H1 (cell line): ENCODE measurements around the gene DIP2C. TPM values are rescaled to one million over a fixed set of nuclear protein-coding genes. Genes with fewer than 3 reads are reported as not detected.

Source experiments
- CTCF ChIA-PET: fragments of 300-600 bp; sonication (Branson Sonifier 250); formaldehyde crosslinking; loops from one replicate; lab custom pipeline; 2021; ENCODE audit not compliant: partially characterized antibody; lab: Charles Lee
- POLR2A ChIA-PET: fragments of 300-600 bp; sonication (Branson Sonifier 250); formaldehyde crosslinking; loops from one replicate; lab custom pipeline; 2021; ENCODE audit warnings: inconsistent platforms; ENCODE audit not compliant: partially characterized antibody; lab: Charles Lee
- DNase-seq, 2 experiments: peaks; one replicate each; pipeline versions ENCODE4 v3.0.0 to v3.0.0-alpha.2; 2010 to 2022; ENCODE audit warnings: low spot score in 2 of 2, low read depth in 1 of 2, mixed read lengths in 1 of 2
- FAIRE-seq: peaks from 2 replicates; lab custom pipeline; 2011; peaks lifted over from hg19 to GRCh38; lab: Jason Lieb, UNC
- H2AFZ ChIP-seq: 2 replicates; pipeline ENCODE4 v1.8.1; 2012; ENCODE audit warnings: low read length, inconsistent platforms
- H2AK5ac ChIP-seq: 2 replicates; pipeline ENCODE4 v1.6.1; 2013; ENCODE audit warnings: low read depth, low read length
- H2BK120ac ChIP-seq: replicated peaks from 2 replicates; pipeline ENCODE3; 2013; ENCODE audit warnings: low read depth, low read length, inconsistent platforms
- H2BK12ac ChIP-seq: 2 replicates; pipeline ENCODE4 v1.6.1; 2013; ENCODE audit warnings: low read depth, low read length
- H2BK15ac ChIP-seq: 2 replicates; pipeline ENCODE4 v1.6.1; 2013; ENCODE audit warnings: low read length
- H2BK20ac ChIP-seq: 2 replicates; pipeline ENCODE4 v1.6.1; 2013; ENCODE audit warnings: low read length
- H2BK5ac ChIP-seq: 2 replicates; pipeline ENCODE4 v1.6.1; 2013; ENCODE audit warnings: low read depth, low read length
- H3K14ac ChIP-seq: 2 replicates; pipeline ENCODE4 v1.6.1; 2013; ENCODE audit warnings: inconsistent platforms; ENCODE audit not compliant: insufficient read length
- H3K18ac ChIP-seq: 2 replicates; pipeline ENCODE4 v1.6.1; 2013; ENCODE audit warnings: low read length; ENCODE audit errors: extremely low read depth
- H3K23ac ChIP-seq: 2 replicates; pipeline ENCODE4 v1.6.1; 2013; ENCODE audit warnings: inconsistent platforms; ENCODE audit not compliant: insufficient read length
- H3K23me2 ChIP-seq: 2 replicates; pipeline ENCODE4 v1.6.1; 2013; ENCODE audit warnings: low read depth, low read length
- H3K27ac ChIP-seq: 2 replicates; pipeline ENCODE4 v1.6.1; 2011; ENCODE audit warnings: low read depth, low read length, inconsistent platforms
- H3K27me3 ChIP-seq, 4 experiments: replicated peaks in 1 of 4; 1 replicate in 1 of 4; 2 replicates in 3 of 4; pipeline versions ENCODE4 v1.6.1 to v1.8.1; 2011 to 2013; ENCODE audit warnings: low read length in 3 of 4, mild to moderate bottlenecking in 3 of 4, inconsistent platforms in 2 of 4, mixed read lengths in 2 of 4, moderate library complexity in 1 of 4; ENCODE audit not compliant: control insufficient read depth in 3 of 4, insufficient read depth in 3 of 4; ENCODE audit errors: extremely low read depth in 1 of 4
- H3K36me3 ChIP-seq, 4 experiments: 2 replicates each; pipeline versions ENCODE4 v1.6.1 to v1.8.1; 2011 to 2013; ENCODE audit warnings: mild to moderate bottlenecking in 4 of 4, low read length in 3 of 4, moderate library complexity in 2 of 4, control low read depth in 1 of 4, inconsistent platforms in 1 of 4; ENCODE audit not compliant: insufficient read depth in 4 of 4, control insufficient read depth in 2 of 4
- H3K4ac ChIP-seq: replicated peaks from 2 replicates; pipeline ENCODE3; 2013; ENCODE audit warnings: low read length, low read depth, mixed read lengths, inconsistent platforms; ENCODE audit not compliant: insufficient read length
- H3K4me1 ChIP-seq, 4 experiments: replicated peaks in 1 of 4; 1 replicate in 1 of 4; 2 replicates in 3 of 4; pipeline versions ENCODE4 v1.6.1 to v1.8.1; 2011 to 2013; ENCODE audit warnings: low read length in 3 of 4, inconsistent platforms in 2 of 4, mixed read lengths in 1 of 4; ENCODE audit not compliant: insufficient read depth in 4 of 4, control insufficient read depth in 3 of 4
- H3K4me2 ChIP-seq, 2 experiments: 2 replicates each; pipeline versions ENCODE4 v1.6.1 to v1.8.1; 2011 to 2013; ENCODE audit warnings: low read depth in 2 of 2, low read length in 2 of 2, control low read depth in 1 of 2, inconsistent platforms in 1 of 2, mild to moderate bottlenecking in 1 of 2; ENCODE audit not compliant: insufficient read depth in 1 of 2
- H3K4me3 ChIP-seq, 4 experiments: fragments of 200-600, 300-600 bp in 1 of 4; sonication (generic), shearing (Covaris generic), sonication (Bioruptor Twin) in 1 of 4; 2 replicates each; pipeline versions ENCODE4 v1.5.1 to v1.8.1; 2011 to 2016; ENCODE audit warnings: low read length in 4 of 4, low read depth in 3 of 4, control low read depth in 2 of 4, inconsistent platforms in 2 of 4, mild to moderate bottlenecking in 2 of 4, mixed read lengths in 1 of 4, moderate library complexity in 1 of 4; ENCODE audit not compliant: insufficient read depth in 2 of 4; ENCODE audit errors: extremely low read depth in 1 of 4
- H3K56ac ChIP-seq: replicated peaks from 2 replicates; pipeline ENCODE3; 2013; ENCODE audit warnings: low read depth, mild to moderate bottlenecking, mixed read lengths, low read length, inconsistent platforms; ENCODE audit not compliant: insufficient read length
- H3K79me1 ChIP-seq: 2 replicates; pipeline ENCODE4 v1.6.1; 2013; ENCODE audit warnings: low read depth, low read length, control low read depth
- H3K79me2 ChIP-seq, 2 experiments: 2 replicates each; pipeline versions ENCODE4 v1.6.1 to v1.8.1; 2012 to 2013; ENCODE audit warnings: low read length in 2 of 2, mild to moderate bottlenecking in 2 of 2, inconsistent platforms in 1 of 2; ENCODE audit not compliant: insufficient read depth in 2 of 2, control insufficient read depth in 1 of 2
- H3K9ac ChIP-seq, 4 experiments: replicated peaks in 1 of 4; 1 replicate in 1 of 4; 2 replicates in 3 of 4; pipeline versions ENCODE4 v1.6.1 to v1.8.1; 2011 to 2013; ENCODE audit warnings: low read depth in 3 of 4, low read length in 3 of 4, control low read depth in 2 of 4, mild to moderate bottlenecking in 2 of 4, moderate library complexity in 2 of 4, inconsistent platforms in 1 of 4; ENCODE audit errors: extremely low read depth in 1 of 4
- H3K9me3 ChIP-seq, 2 experiments: 2 replicates each; pipeline versions ENCODE4 v1.6.1 to v1.8.1; 2012 to 2013; ENCODE audit warnings: mild to moderate bottlenecking in 2 of 2, moderate library complexity in 2 of 2, control low read depth in 1 of 2, inconsistent platforms in 1 of 2, low read depth in 1 of 2, low read length in 1 of 2, mixed read lengths in 1 of 2; ENCODE audit not compliant: insufficient read depth in 2 of 2
- H4K20me1 ChIP-seq, 2 experiments: replicated peaks in 1 of 2; 2 replicates each; pipeline versions ENCODE3 to v1.8.1; 2011 to 2013; ENCODE audit warnings: inconsistent platforms in 2 of 2, low read length in 2 of 2, mild to moderate bottlenecking in 1 of 2; ENCODE audit not compliant: insufficient read depth in 2 of 2, control insufficient read depth in 1 of 2
- H4K5ac ChIP-seq: 2 replicates; pipeline ENCODE4 v1.6.1; 2013; ENCODE audit warnings: low read length, low read depth, mixed read lengths, inconsistent platforms; ENCODE audit not compliant: insufficient read length
- H4K8ac ChIP-seq: 2 replicates; pipeline ENCODE4 v1.8.0; 2013; ENCODE audit warnings: mild to moderate bottlenecking, moderate library complexity, low read length, inconsistent platforms; ENCODE audit not compliant: insufficient read depth; ENCODE audit errors: extremely low read depth
- H4K91ac ChIP-seq: replicated peaks from 2 replicates; pipeline ENCODE3; 2013; ENCODE audit warnings: low read length, mixed read lengths, inconsistent platforms; ENCODE audit not compliant: insufficient read length
- BACH1 ChIP-seq: IDR thresholded peaks from 2 replicates; pipeline ENCODE4 v1.6.1; 2012; ENCODE audit warnings: low read length, improper control_type of control experiment
- BRCA1 ChIP-seq: IDR thresholded peaks from 2 replicates; pipeline ENCODE4 v1.6.1; 2012; ENCODE audit warnings: low read depth, low read length, improper control_type of control experiment
- CTCF ChIP-seq, 3 experiments: IDR thresholded peaks; 1 replicate in 2 of 3; 2 replicates in 1 of 3; pipeline versions ENCODE4 v1.5.1 to v1.6.1; 2011; ENCODE audit warnings: low read length in 3 of 3, mild to moderate bottlenecking in 3 of 3, inconsistent platforms in 2 of 3, low read depth in 1 of 3, moderate library complexity in 1 of 3; ENCODE audit not compliant: insufficient read depth in 1 of 3; ENCODE audit errors: control extremely low read depth in 1 of 3
- JUND ChIP-seq: IDR thresholded peaks from 2 replicates; pipeline ENCODE4 v1.6.1; 2011; ENCODE audit warnings: mild to moderate bottlenecking, improper control_type of control experiment, low read length
- POLR2A ChIP-seq, 2 experiments: IDR thresholded peaks; 1 replicate in 1 of 2; 2 replicates in 1 of 2; pipeline ENCODE4 v1.6.1; 2011; ENCODE audit warnings: low read depth in 2 of 2, low read length in 2 of 2, mild to moderate bottlenecking in 2 of 2; ENCODE audit errors: control extremely low read depth in 1 of 2
- TAF1 ChIP-seq: IDR thresholded peaks from 2 replicates; pipeline ENCODE4 v1.6.1; 2011; ENCODE audit warnings: mild to moderate bottlenecking, low read depth, low read length
- TBP ChIP-seq: IDR thresholded peaks from 2 replicates; pipeline ENCODE4 v1.6.1; 2011; ENCODE audit warnings: low read depth, low read length, improper control_type of control experiment
- USF2 ChIP-seq: IDR thresholded peaks from 2 replicates; pipeline ENCODE4 v1.6.1; 2011; ENCODE audit warnings: low read length, improper control_type of control experiment
- WGBS, 2 experiments: shearing (Covaris generic) in 1 of 2; methylation state at CpG; one replicate each; pipeline versions ENCODE4 v1.1.6 to v1.1.7; 2013 to 2015; ENCODE audit warnings: low lambda C conversion rate in 2 of 2, mixed read lengths in 2 of 2, inconsistent platforms in 1 of 2, low coverage in 1 of 2, missing lambda C conversion rate in 1 of 2; ENCODE audit not compliant: insufficient replicate concordance in 2 of 2, insufficient coverage in 1 of 2, insufficient read length in 1 of 2; ENCODE audit errors: extremely low coverage in 1 of 2, missing lambda C conversion rate in 1 of 2; 5-methylcytosine and 5-hydroxymethylcytosine counted together
- polyA plus RNA-seq, 7 experiments: library from polyadenylated mRNA; depleted of rRNA in 3 of 7; stranded (reverse) in 5 of 7; unstranded in 2 of 7; fragments of >200 nt in 5 of 7; fragments of 200-250 nt in 2 of 7; gene quantifications; 1 replicate in 5 of 7; 2 replicates in 1 of 7; 4 replicates in 1 of 7; pipeline versions ENCODE4 v1.2.1 to v1.2.3, GENCODE V29; 2011 to 2013; ENCODE audit warnings: missing spikeins in 2 of 7, mixed read lengths in 2 of 7
- total RNA-seq: library from RNA; stranded (reverse); fragmentation: NEBNext Ultra II Directional; extraction: Animal tissue kit (Norgen Biotek cat#: 25700); gene quantifications from 2 replicates; pipeline ENCODE4 v1.2.1, GENCODE V29; 2021

Gene DIP2C
- total and polyA plus RNA-seq, 2 of the 8 experiments (the other 6 are each of a cell fraction or from before 2014, with no cell fraction given), result 3.8 to 9.3 TPM

GRCh38 chr10:534047-534566, 155.4 kb downstream of the DIP2C start:
- Histone ChIP-seq H3K18ac (no peak overlapping the region), H2BK5ac (no peak overlapping the region), H3K14ac (no peak overlapping the region), H2BK12ac (no peak overlapping the region), H2AFZ (no peak overlapping the region), H3K79me2 (no peaks in the 10 kb centered on the region; a peak in 1 of 4 replicates), H3K79me1 (peaks cover 6% of the 10 kb centered on the region), H3K56ac (no peak overlapping the region), H3K9me3 (no peaks in the 10 kb centered on the region), H4K20me1 (peaks cover 2 to 5% of the 10 kb centered on the region in 2 experiments), H2BK15ac (no peak overlapping the region), H3K27ac (no peak overlapping the region), H3K4me2 (no peak overlapping the region), H3K4me1 (peaks cover 0 to 2% (median 0%) of the 10 kb centered on the region in 4 experiments; a peak in 1 of 7 replicates), H3K4me3 (no peak overlapping the region), H4K5ac (no peak overlapping the region), H2BK20ac (no peak overlapping the region), H4K91ac (no peak overlapping the region), H3K36me3 (no peaks in the 10 kb centered on the region), H4K8ac (no peak overlapping the region), H3K23me2 (peaks cover 2% of the 10 kb centered on the region; the same call in 1 of the 2 replicates), H3K4ac (no peak overlapping the region), H3K9ac (no peak overlapping the region), H2BK120ac (no peak overlapping the region), H2AK5ac (no peak overlapping the region), H3K27me3 (no peaks in the 10 kb centered on the region), H3K23ac (no peak overlapping the region)
- ChIA-PET POLR2A (no interaction called here), CTCF (interaction anchor here (1.0 kb wide), 1 partner anchor 260 kb away, joined by 3 read pairs; no protein-coding TSS in a partner anchor)
- FAIRE-seq (no peak), DNase-seq (no peak)
- TF ChIP-seq BRCA1 (no peak), TBP (no peak), CTCF (IDR thresholded peaks at IDR 0.05; ENCODE audit: control extremely low read depth in 1 of 3, insufficient read depth in 1 of 3, low read depth in 1 of 3, low read length in 3 of 3) (no peak), TAF1 (no peak), POLR2A (IDR thresholded peaks at IDR 0.05; ENCODE audit: control extremely low read depth in 1 of 2, low read depth in 2 of 2, low read length in 2 of 2) (no peak), BACH1 (no peak), USF2 (no peak), JUND (no peak)
- 91% methylated on average over 13 of the region's 14 CpGs; no CpG with 5 or more reads in 1 of the 2 experiments for WGBS, 2 experiments
